NCI-H2107 treated with DMSO at 0.1 percent for 48 hours (cell line): ENCODE results near the gene DCXR.
A peak's percentile ranks its signal among the peaks of the same experiment; 100 is the strongest.

Source experiments
- DNase-seq: peaks from one replicate; lab custom pipeline; 2025; ENCODE audit not compliant: unreplicated experiment; lab: John Stamatoyannopoulos, UW

Gene DCXR

GRCh38 chr17:82073446-82073845 lies 35.9 kb upstream of the DCXR start:
- no peak for DNase-seq

GRCh38 chr17:82072827-82073226 lies 35.3 kb upstream of the DCXR start:
- no peak for DNase-seq

GRCh38 chr17:82070611-82071010 lies 33.1 kb upstream of the DCXR start:
- no peak for DNase-seq

- no peak for DNase-seq
Measured at GRCh38 chr17:82065638-82066303, 28.3 kb upstream of the DCXR start, which contains the start of gene DUS1L. Gene DUS1L (minus strand): TSS chr17:82065804. CDS start chr17:82065059, 745 bp downstream.

GRCh38 chr17:82065193-82065637 lies 27.7 kb upstream of the DCXR start:
- no peak for DNase-seq

GRCh38 chr17:82064433-82065192 lies 27.1 kb upstream of the DCXR start:
- DNase-seq = peak; percentile 6

GRCh38 chr17:82063424-82064415 lies 26.2 kb upstream of the DCXR start:
- DNase-seq = no peak

GRCh38 chr17:82062984-82063368 lies 25.5 kb upstream of the DCXR start:
- no peak for DNase-seq

- no peak for DNase-seq
Measured at GRCh38 chr17:82062076-82062983, 24.8 kb upstream of the DCXR start.

GRCh38 chr17:82061047-82061925 lies 23.8 kb upstream of the DCXR start:
- no peak for DNase-seq

- DNase-seq = no peak
Measured at GRCh38 chr17:82060614-82061013, 23.1 kb upstream of the DCXR start.

- no peak for DNase-seq
Measured at GRCh38 chr17:82060001-82060380, 22.5 kb upstream of the DCXR start.

- DNase-seq = no peak
Measured at GRCh38 chr17:82059272-82060000, 21.9 kb upstream of the DCXR start.

- DNase-seq = no peak
Measured at GRCh38 chr17:82058855-82059249, 21.4 kb upstream of the DCXR start.

GRCh38 chr17:82058230-82058854 lies 20.8 kb upstream of the DCXR start:
- DNase-seq = no peak

GRCh38 chr17:82056729-82057621 lies 19.5 kb upstream of the DCXR start:
- DNase-seq = no peak
